NB4 (cell line): Measurements from ENCODE around the gene SLC25A38.

Experiments
- CTCF ChIP-seq: IDR thresholded peaks from one replicate; pipeline ENCODE4 v1.5.1; 2012; ENCODE audit warnings: low read depth, low read length
- POLR2A ChIP-seq: IDR thresholded peaks from 2 replicates; pipeline ENCODE4 v1.6.1; 2011; ENCODE audit warnings: mild to moderate bottlenecking; ENCODE audit not compliant: insufficient read length; ENCODE audit errors: extremely low read depth

GRCh38 chr3:39440316-39440715 is 57.1 kb downstream of the SLC25A38 start:
- TF ChIP-seq CTCF (no peak), POLR2A (no peak)
